ENCODE results near the gene MINDY4. TPM values are rescaled to one million over a fixed set of nuclear protein-coding genes. Genes with fewer than 3 reads are reported as not detected.

The MINDY4 gene
- total RNA-seq, 1 donor from 2014 or later: 14.3 TPM

GRCh38 chr7:30764030-30764975, 6.9 kb upstream of the MINDY4 start:
- Mint-ChIP-seq H3K9me3 (ENCODE audit: low read depth) (no peaks in the 10 kb centered on the region), H3K4me1 (ENCODE audit: low read depth) (peaks cover 4% of the 10 kb centered on the region), H3K36me3 (ENCODE audit: insufficient read depth) (no peaks in the 10 kb centered on the region), H3K27ac (no peak overlapping the region), H3K27me3 (no peaks in the 10 kb centered on the region), H3K4me3 (ENCODE audit: low read depth) (no peak overlapping the region)
- DNase-seq (ENCODE audit: low spot score, unreplicated experiment): no peak
- TF ChIP-seq CTCF (IDR thresholded peaks at IDR 0.05; ENCODE audit: unreplicated experiment): no peak

DNA sequence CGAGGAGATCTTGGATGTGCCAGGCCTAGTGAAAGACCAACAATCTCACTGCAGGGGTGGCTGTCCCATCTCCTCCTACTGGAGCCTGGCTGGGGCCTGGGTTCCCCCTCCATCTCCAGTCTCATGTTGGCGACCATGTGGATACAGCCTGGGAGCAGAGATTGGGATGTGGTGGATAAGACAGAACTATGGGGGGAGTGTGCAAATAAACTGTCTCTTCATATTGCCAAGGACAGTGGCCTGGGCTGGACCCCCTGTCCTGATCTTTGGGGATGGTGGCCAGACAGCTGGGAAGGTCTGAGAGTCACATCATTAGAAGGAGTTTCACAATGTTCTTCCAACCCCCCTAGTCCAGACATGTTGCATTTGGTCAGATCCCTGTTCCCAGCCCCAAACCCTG, 5.8 kb upstream of the MINDY4 start:
- no peaks in the 10 kb centered on the region for H3K36me3 Mint-ChIP-seq (ENCODE audit: insufficient read depth)
- TF ChIP-seq CTCF (IDR thresholded peaks at IDR 0.05; ENCODE audit: unreplicated experiment): no peak
- H3K4me1 Mint-ChIP-seq (ENCODE audit: low read depth): peaks cover 4% of the 10 kb centered on the region
- no peaks in the 10 kb centered on the region for H3K9me3 Mint-ChIP-seq (ENCODE audit: low read depth)
- H3K27ac Mint-ChIP-seq: no peak overlapping the region
- H3K4me3 Mint-ChIP-seq (ENCODE audit: low read depth): no peak overlapping the region
- no peak for DNase-seq (ENCODE audit: low spot score, unreplicated experiment)
- H3K27me3 Mint-ChIP-seq: no peaks in the 10 kb centered on the region

DNA sequence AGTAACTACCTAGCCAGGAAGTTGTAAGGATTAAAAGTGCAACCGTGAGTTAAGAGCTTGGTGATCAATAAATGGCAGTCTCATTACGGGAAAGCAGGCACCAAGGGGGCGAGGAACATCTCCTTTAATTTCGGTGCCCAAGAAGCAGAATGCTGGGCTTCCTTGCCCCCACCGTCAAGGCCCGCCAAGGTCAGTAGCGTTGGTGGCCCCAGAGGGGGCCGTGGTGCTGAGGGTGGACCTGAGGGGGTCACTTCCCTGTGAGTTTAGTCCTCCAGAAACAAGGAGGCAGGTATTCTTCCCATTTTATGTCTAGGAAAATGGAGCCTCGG, 408 bp upstream of the MINDY4 start:
- Mint-ChIP-seq H3K27me3 (no peaks in the 10 kb centered on the region), H3K4me1 (ENCODE audit: low read depth) (peaks cover 5% of the 10 kb centered on the region), H3K27ac (peak overlapping the region; percentile 82), H3K4me3 (ENCODE audit: low read depth) (peak overlapping the region; percentile 85), H3K36me3 (ENCODE audit: insufficient read depth) (no peaks in the 10 kb centered on the region), H3K9me3 (ENCODE audit: low read depth) (no peaks in the 10 kb centered on the region)
- DNase-seq (ENCODE audit: low spot score, unreplicated experiment): no peak
- TF ChIP-seq CTCF (IDR thresholded peaks at IDR 0.05; ENCODE audit: unreplicated experiment): no peak

DNA sequence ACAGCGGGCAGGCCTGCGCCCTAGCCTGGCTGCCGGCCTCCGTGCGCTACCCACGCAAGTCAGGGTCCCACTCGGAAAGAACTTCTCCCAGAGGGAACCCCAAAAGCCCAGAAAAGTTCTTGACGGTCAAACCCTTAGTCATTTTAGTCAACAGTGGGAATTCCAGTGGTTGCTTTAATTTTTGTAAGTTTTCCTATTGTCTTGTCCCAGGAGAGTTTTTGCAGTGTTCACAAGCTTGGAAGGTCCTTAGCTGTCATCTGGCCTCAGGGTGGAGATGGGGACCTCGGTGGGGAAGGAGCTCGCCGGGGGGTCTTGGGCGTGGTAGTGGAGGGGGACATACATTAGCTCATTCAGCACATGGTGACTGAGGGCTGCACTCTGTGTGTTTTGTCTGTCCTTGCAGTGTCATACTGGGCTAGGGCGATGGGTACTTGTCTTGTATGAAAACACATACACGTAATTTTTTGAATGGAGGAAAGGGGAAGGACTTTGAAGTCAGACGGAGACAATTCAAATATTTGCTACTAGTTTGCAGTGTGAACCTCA, 736 bp downstream of the MINDY4 start:
- peaks cover 5% of the 10 kb centered on the region for H3K4me1 Mint-ChIP-seq (ENCODE audit: low read depth)
- H3K27ac Mint-ChIP-seq: peak overlapping the region; percentile 86
- H3K27me3 Mint-ChIP-seq: no peaks in the 10 kb centered on the region
- H3K9me3 Mint-ChIP-seq (ENCODE audit: low read depth): no peaks in the 10 kb centered on the region
- TF ChIP-seq CTCF (IDR thresholded peaks at IDR 0.05; ENCODE audit: unreplicated experiment): no peak
- H3K36me3 Mint-ChIP-seq (ENCODE audit: insufficient read depth): no peaks in the 10 kb centered on the region
- H3K4me3 Mint-ChIP-seq (ENCODE audit: low read depth): peak overlapping the region; percentile 85
- DNase-seq (ENCODE audit: low spot score, unreplicated experiment): no peak

GRCh38 chr7:30772984-30773383, 1.8 kb downstream of the MINDY4 start:
- Mint-ChIP-seq H3K27ac (no peak overlapping the region), H3K27me3 (no peaks in the 10 kb centered on the region), H3K36me3 (ENCODE audit: insufficient read depth) (peaks cover 1% of the 10 kb centered on the region), H3K4me3 (ENCODE audit: low read depth) (peak overlapping the region; percentile 3), H3K4me1 (ENCODE audit: low read depth) (peaks cover 5% of the 10 kb centered on the region), H3K9me3 (ENCODE audit: low read depth) (no peaks in the 10 kb centered on the region)
- DNase-seq (ENCODE audit: low spot score, unreplicated experiment): no peak
- TF ChIP-seq CTCF (IDR thresholded peaks at IDR 0.05; ENCODE audit: unreplicated experiment): no peak

Data from progenitor cell of endocrine pancreas (in vitro differentiated cells).